ENCODE measurements around the gene KLHL29.

- TF ChIP-seq CTCF (IDR thresholded peaks at IDR 0.05; ENCODE audit: low read depth, low read length) (no peak), POLR2A (IDR thresholded peaks at IDR 0.05; ENCODE audit: extremely low read depth, insufficient read length) (no peak), MYC (IDR thresholded peaks at IDR 0.05; ENCODE audit: low read depth, low read length) (no peak)
Observed at GRCh38 chr2:23681356-23682140, 296.6 kb downstream of the KLHL29 start.

All from NB4 (cell line).